AG04450 (cell line): ENCODE results near the gene UBE2B. TPM values are rescaled to one million over a fixed set of nuclear protein-coding genes. Genes with fewer than 3 reads are reported as not detected.
"Not testable (repeated sequence)": the region's sequence is repeated elsewhere in the genome, so short reads cannot be mapped to it uniquely, and the experiment has no call there.

Source experiments
- CTCF ChIA-PET: fragments of 300-600, 350-600 bp; formaldehyde crosslinking; extraction: SDS; loops from one replicate; lab custom pipeline; 2022; ENCODE audit warnings: antibody characterized with exemption, inconsistent platforms; lab: Charles Lee
- POLR2A ChIA-PET: fragments of 350-600 bp; formaldehyde crosslinking; extraction: SDS; loops from one replicate; lab custom pipeline; 2021; ENCODE audit warnings: antibody characterized with exemption, inconsistent platforms; lab: Yijun Ruan, JAX
- DNase-seq: peaks from one replicate; pipeline ENCODE4 v3.0.0-alpha.2; 2011; ENCODE audit warnings: low read depth, low spot score
- H3K27ac ChIP-seq: one replicate; pipeline ENCODE4 v1.5.1; 2012; ENCODE audit warnings: low read depth, low read length, control low read depth
- H3K27me3 ChIP-seq: one replicate; pipeline ENCODE4 v1.6.0; 2012; ENCODE audit warnings: low read length; ENCODE audit not compliant: control insufficient read depth, insufficient read depth
- H3K4me3 ChIP-seq: 2 replicates; pipeline ENCODE4 v1.5.1; 2011; ENCODE audit warnings: mild to moderate bottlenecking, low read depth, low read length, control low read depth
- H3K9me3 ChIP-seq: 2 replicates; pipeline ENCODE4 v1.5.1; 2012; ENCODE audit warnings: low read length; ENCODE audit not compliant: control insufficient read depth, insufficient read depth
- CTCF ChIP-seq: IDR thresholded peaks from 2 replicates; pipeline ENCODE4 v1.5.1; 2011; ENCODE audit warnings: low read depth, low read length, control low read depth, inconsistent platforms
- polyA plus RNA-seq: library from polyadenylated mRNA; depleted of rRNA; stranded (reverse); fragments of >200 nt; gene quantifications from 2 replicates; pipeline ENCODE4 v1.2.3, GENCODE V29; 2011

Gene UBE2B
- polyA plus RNA-seq, 1 experiment, result 99.2 TPM

GRCh38 chr5:134371834-134372340 is 518 bp downstream of the UBE2B start:
- ChIA-PET POLR2A (interaction anchor here (0.6 to 1.7 kb wide), 8 partner anchors 65 to 315 kb away, joined by 3 to 11 read pairs (median 4); partner anchors contain the start of genes JADE2 and SKP1), CTCF (interaction anchor here (1.0 to 1.7 kb wide), 5 partner anchors 10 to 218 kb away, joined by 3 to 5 read pairs (median 4); no protein-coding TSS in a partner anchor)
- TF ChIP-seq CTCF, result no peak
- peak overlapping the region; percentile 96 for H3K4me3 ChIP-seq
- no peaks in the 10 kb centered on the region for H3K27me3 ChIP-seq
- H3K9me3 ChIP-seq, result peaks cover 7% of the 10 kb centered on the region; the same call in 1 of the 2 replicates
- DNase-seq, result no peak
- peak overlapping the region; percentile 99 for H3K27ac ChIP-seq

GRCh38 chr5:134373633-134374032 is 2.3 kb downstream of the UBE2B start:
- H3K27me3 ChIP-seq, CTCF ChIA-PET, H3K9me3 ChIP-seq, H3K27ac ChIP-seq, POLR2A ChIA-PET, DNase-seq: not testable (repeated sequence)
- H3K4me3 ChIP-seq, result peak overlapping the region; percentile 96; the same call in 1 of the 2 replicates

- POLR2A ChIA-PET, result no interaction called here
- H3K9me3 ChIP-seq, result peaks cover 7% of the 10 kb centered on the region; the same call in 1 of the 2 replicates
- TF ChIP-seq CTCF, result no peak
- CTCF ChIA-PET, result no interaction called here
- no peak overlapping the region for H3K4me3 ChIP-seq
- H3K27me3 ChIP-seq, result no peaks in the 10 kb centered on the region
- no peak overlapping the region for H3K27ac ChIP-seq
- DNase-seq, result no peak
Observed at GRCh38 chr5:134374232-134374631, 2.9 kb downstream of the UBE2B start.

- Histone ChIP-seq H3K9me3 (no peaks in the 10 kb centered on the region), H3K4me3 (no peak overlapping the region), H3K27ac (no peak overlapping the region), H3K27me3 (no peaks in the 10 kb centered on the region)
- CTCF ChIA-PET, result interaction anchor here (0.6 kb wide), 1 partner anchor 173 kb away, joined by 4 read pairs; no protein-coding TSS in a partner anchor
- POLR2A ChIA-PET, result interaction anchor here (0.6 to 1.0 kb wide), 3 partner anchors 11 to 19 kb away, joined by 4 to 6 read pairs (median 5); no protein-coding TSS in a partner anchor
- no peak for DNase-seq
- TF ChIP-seq CTCF, result no peak
Observed at GRCh38 chr5:134380346-134380745, 9.0 kb downstream of the UBE2B start.

- not testable (repeated sequence) for H3K27me3 ChIP-seq, H3K4me3 ChIP-seq, H3K9me3 ChIP-seq, DNase-seq, H3K27ac ChIP-seq
- POLR2A ChIA-PET, result interaction anchor here (0.6 kb wide), 1 partner anchor 12 kb away, joined by 3 read pairs; no protein-coding TSS in a partner anchor
- CTCF ChIA-PET, result interaction anchor here (1.3 to 1.4 kb wide), 2 partner anchors 11 to 205 kb away, joined by 4 to 6 read pairs; partner anchors contain the start of gene UBE2B
Observed at GRCh38 chr5:134382204-134382603, 10.8 kb downstream of the UBE2B start.
